Measurements from ENCODE around the gene RFNG. TPM values are rescaled to one million over a fixed set of nuclear protein-coding genes. Genes with fewer than 3 reads are reported as not detected.

Gene RFNG
- total RNA-seq, 2 donors from 2014 or later: 21.4 to 25.3 TPM

GRCh38 chr17:82065638-82066303 lies 14.2 kb upstream of the RFNG start, which contains the start of gene DUS1L:
Gene DUS1L (minus strand): TSS chr17:82065804. CDS start chr17:82065059, 745 bp downstream.
- Histone ChIP-seq H3K27me3 (no peaks in the 10 kb centered on the region), H3K27ac (peak within 1 kb of the TSS; percentile 82 to 89), H3K4me3 (peak within 1 kb of the TSS; percentile 77 to 89), H3K36me3 (peaks cover 10% of the 10 kb centered on the region), H3K4me1 (peaks cover 0 to 31% of the 10 kb centered on the region in 2 donors), H3K9me3 (no peaks in the 10 kb centered on the region)
- DNase-seq (ENCODE audit: low spot score): no peak
- TF ChIP-seq, protein P1, sequence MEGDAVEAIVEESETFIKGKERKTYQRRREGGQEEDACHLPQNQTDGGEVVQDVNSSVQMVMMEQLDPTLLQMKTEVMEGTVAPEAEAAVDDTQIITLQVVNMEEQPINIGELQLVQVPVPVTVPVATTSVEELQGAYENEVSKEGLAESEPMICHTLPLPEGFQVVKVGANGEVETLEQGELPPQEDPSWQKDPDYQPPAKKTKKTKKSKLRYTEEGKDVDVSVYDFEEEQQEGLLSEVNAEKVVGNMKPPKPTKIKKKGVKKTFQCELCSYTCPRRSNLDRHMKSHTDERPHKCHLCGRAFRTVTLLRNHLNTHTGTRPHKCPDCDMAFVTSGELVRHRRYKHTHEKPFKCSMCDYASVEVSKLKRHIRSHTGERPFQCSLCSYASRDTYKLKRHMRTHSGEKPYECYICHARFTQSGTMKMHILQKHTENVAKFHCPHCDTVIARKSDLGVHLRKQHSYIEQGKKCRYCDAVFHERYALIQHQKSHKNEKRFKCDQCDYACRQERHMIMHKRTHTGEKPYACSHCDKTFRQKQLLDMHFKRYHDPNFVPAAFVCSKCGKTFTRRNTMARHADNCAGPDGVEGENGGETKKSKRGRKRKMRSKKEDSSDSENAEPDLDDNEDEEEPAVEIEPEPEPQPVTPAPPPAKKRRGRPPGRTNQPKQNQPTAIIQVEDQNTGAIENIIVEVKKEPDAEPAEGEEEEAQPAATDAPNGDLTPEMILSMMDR (IDR thresholded peaks at IDR 0.05): no peak

DNA sequence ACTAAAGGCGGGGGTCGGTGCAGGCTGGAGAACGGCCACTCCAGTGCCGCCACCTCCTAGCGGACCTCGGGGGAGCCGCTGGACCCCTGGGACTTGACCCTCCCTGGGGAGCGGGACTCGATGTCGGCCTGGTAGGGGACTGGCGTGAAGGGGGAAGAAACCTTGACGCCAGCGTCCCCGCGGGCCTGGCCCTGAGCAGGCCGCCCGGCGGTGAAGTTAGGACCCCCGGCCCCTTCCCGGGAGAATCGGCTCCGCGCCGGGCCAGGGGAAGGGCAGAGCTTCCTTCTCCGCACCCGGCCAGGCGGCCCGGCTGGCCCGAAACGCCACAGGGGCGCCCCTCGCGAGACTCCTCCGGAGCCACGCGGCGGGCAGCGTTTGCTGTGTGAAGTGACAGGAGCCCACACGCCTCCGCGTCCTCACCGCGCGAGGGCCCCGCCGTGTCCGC lies 13.6 kb upstream of the RFNG start:
- no peak for DNase-seq (ENCODE audit: low spot score)
- TF ChIP-seq, protein P1 (IDR thresholded peaks at IDR 0.05): no peak
- Histone ChIP-seq H3K4me1 (peaks cover 0 to 31% of the 10 kb centered on the region in 2 donors), H3K4me3 (peak overlapping the region; percentile 77 to 89), H3K36me3 (peaks cover 16% of the 10 kb centered on the region), H3K27ac (peak overlapping the region; percentile 63 to 81), H3K27me3 (no peaks in the 10 kb centered on the region), H3K9me3 (no peaks in the 10 kb centered on the region)

DNA sequence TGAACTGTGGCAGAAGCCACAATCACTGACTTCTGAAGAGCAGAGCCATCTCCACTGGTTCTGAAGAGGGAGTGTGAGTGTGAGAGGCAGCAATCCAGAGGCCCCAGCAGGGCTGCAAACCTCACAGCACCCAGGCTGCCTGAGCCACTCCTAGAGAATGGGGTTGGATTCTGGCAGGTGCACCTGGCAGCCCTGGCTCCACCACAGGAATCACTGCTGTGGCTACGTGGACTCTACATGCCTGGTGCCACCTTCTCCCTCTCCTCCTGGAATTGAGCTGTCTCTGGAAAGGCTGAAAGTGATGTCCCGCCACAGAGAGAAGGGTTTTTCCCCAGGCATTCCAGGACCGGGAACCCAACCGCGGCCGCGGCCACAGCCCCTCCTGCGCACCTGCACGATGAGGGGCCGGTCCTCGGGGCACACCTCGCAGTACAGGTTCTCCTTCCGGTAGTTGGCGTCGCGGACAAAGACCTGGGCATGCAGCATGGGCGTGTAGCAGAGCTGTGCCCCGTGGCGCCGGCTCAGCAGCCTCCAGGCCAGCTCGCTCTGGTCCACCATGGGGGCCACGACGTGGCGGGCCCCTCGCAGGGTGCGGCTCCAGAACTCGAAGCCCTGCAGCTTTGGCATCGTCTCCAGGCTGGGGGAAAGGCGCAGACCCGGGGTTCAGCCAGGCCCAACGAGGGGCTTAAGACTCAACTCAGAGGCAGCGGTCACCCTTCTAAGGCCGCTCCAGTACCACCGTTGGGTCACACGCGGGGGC lies 13.0 kb upstream of the RFNG start:
- H3K36me3 ChIP-seq: peaks cover 22% of the 10 kb centered on the region
- TF ChIP-seq, protein P1 (IDR thresholded peaks at IDR 0.05): no peak
- H3K9me3 ChIP-seq: no peaks in the 10 kb centered on the region
- H3K27ac ChIP-seq: peak overlapping the region; percentile 63 to 81
- no peak for DNase-seq (ENCODE audit: low spot score)
- peak overlapping the region; percentile 77 to 89 for H3K4me3 ChIP-seq
- H3K27me3 ChIP-seq: no peaks in the 10 kb centered on the region
- H3K4me1 ChIP-seq: peaks cover 0 to 31% of the 10 kb centered on the region in 2 donors

DNA sequence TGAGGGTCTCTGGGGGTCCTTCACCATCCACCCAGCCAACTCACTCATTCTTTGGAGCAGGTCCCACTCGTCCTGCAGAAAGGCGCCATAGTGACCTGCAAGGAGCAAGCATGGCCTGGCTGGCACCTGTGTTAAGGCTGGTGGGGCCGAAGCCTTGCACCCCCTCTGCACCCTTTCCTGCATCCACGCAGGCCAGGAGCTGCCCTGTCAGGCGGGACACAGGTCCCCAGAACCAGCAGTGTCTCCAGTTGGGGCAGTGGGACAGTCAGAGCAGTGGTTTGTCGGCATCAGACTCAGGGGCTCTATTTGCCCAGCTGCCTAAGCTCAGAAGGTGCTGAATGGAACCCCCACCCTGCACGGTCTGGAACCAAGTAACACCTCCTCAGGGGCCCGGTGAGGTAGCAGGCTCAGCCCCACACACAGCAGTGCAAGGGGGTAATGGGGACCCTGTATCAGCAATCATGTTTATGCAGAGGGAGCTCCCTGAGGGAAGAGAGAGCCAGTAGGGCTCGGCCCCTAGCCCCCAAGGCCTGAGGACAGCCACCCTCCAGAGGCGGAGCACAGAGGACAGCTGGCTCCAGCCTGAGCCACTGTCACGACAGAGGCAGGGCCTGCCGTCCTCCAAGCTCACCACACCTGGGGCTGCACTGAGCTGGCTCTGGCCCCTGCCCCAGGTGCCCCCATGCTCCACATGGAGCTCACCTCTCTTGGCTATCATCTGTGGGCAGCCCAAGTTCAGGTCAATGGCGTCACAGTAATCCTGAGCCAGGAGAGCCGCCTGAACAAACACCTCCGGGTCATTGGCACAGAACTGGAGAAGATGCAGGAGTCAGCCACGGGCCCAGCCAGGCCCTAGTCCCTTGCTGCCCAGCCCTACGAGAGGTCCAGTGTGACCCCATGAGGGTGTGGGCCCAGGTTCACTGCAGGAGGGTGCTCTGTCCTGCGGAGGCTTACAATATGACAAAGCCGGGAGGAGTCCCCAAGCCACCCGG lies 12.1 kb upstream of the RFNG start:
- Histone ChIP-seq H3K27ac (no peak overlapping the region), H3K36me3 (peaks cover 27% of the 10 kb centered on the region), H3K4me3 (no peak overlapping the region), H3K9me3 (no peaks in the 10 kb centered on the region), H3K27me3 (no peaks in the 10 kb centered on the region), H3K4me1 (peaks cover 0 to 31% of the 10 kb centered on the region in 2 donors)
- TF ChIP-seq, protein P1 (IDR thresholded peaks at IDR 0.05): no peak
- DNase-seq (ENCODE audit: low spot score): no peak

GRCh38 chr17:82062984-82063368 lies 11.4 kb upstream of the RFNG start:
- peaks cover 27% of the 10 kb centered on the region for H3K36me3 ChIP-seq
- no peaks in the 10 kb centered on the region for H3K27me3 ChIP-seq
- no peaks in the 10 kb centered on the region for H3K9me3 ChIP-seq
- H3K27ac ChIP-seq: no peak overlapping the region
- H3K4me3 ChIP-seq: no peak overlapping the region
- TF ChIP-seq, protein P1 (IDR thresholded peaks at IDR 0.05): no peak
- H3K4me1 ChIP-seq: peaks cover 0 to 31% of the 10 kb centered on the region in 2 donors
- DNase-seq (ENCODE audit: low spot score): no peak

Data from right atrium auricular region (tissue), 2 donors.